ENCODE results near the gene CTIF. TPM values are rescaled to one million over a fixed set of nuclear protein-coding genes. Genes with fewer than 3 reads are reported as not detected.

CTIF gene
- polyA plus RNA-seq, 1 of the 3 experiments (the other 2 are of a cell fraction) = 47.2 TPM

- no peak for TF ChIP-seq CTCF (IDR thresholded peaks at IDR 0.05)
- no peak for TF ChIP-seq FOXM1 (IDR thresholded peaks at IDR 0.05; ENCODE audit: low read depth)
- no peak for TF ChIP-seq RXRA (IDR thresholded peaks at IDR 0.05; ENCODE audit: borderline replicate concordance, low read depth)
- no peak for TF ChIP-seq TAF1 (IDR thresholded peaks at IDR 0.05; ENCODE audit: borderline replicate concordance, low read depth, low read length)
- TF ChIP-seq RFX5 (IDR thresholded peaks at IDR 0.05; ENCODE audit: low read length) = no peak
- TF ChIP-seq SIN3A (IDR thresholded peaks at IDR 0.05; ENCODE audit: borderline replicate concordance, low read depth, low read length) = no peak
- no peak for TF ChIP-seq REST (IDR thresholded peaks at IDR 0.05; ENCODE audit: low read depth, low read length)
- TF ChIP-seq TEAD4 (IDR thresholded peaks at IDR 0.05; ENCODE audit: borderline replicate concordance, insufficient read depth) = no peak
Measured at GRCh38 chr18:48868468-48869466, 329.9 kb downstream of the CTIF start (continued).

DNA sequence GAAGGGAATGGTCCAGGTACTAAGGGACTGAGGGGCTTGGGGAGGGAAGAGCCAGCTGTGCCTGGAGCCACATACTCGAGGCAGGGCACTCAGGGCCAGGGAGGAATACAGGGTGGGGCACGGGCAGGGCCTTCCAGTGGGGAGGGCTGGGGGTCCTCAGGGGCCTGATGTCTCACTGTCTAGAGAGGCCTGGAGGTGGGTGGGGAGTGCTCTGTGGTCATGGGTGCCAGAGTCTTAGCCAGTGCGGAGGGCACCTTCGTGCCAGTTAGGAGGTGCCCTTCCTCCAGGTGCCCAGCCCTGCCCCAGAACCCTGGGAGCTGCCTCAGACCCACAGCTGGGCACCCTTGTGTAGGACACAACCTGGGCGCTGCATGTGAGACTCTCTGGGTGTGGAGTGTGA is 330.8 kb downstream of the CTIF start:
- CTCF ChIA-PET = interaction anchor here (1.1 kb wide), 1 partner anchor 8 kb away, joined by 5 read pairs; no protein-coding TSS in a partner anchor
- Histone ChIP-seq H3K79me2 (ENCODE audit: insufficient read depth) (no peaks in the 10 kb centered on the region), H4K20me1 (ENCODE audit: insufficient read depth) (no peaks in the 10 kb centered on the region), H2AFZ (ENCODE audit: low read depth) (no peak overlapping the region), H3K9me2 (no peaks in the 10 kb centered on the region), H3K9ac (no peak overlapping the region), H3K4me3 (ENCODE audit: low read depth in 2 of 2, low read length in 1 of 2) (no peak overlapping the region), H3K4me2 (no peak overlapping the region), H3K9me3 (no peaks in the 10 kb centered on the region), H3K27me3 (ENCODE audit: insufficient read depth) (no peaks in the 10 kb centered on the region), H3F3A (replicated peaks; ENCODE audit: insufficient read depth) (peaks cover 10% of the 10 kb centered on the region), H3K36me3 (replicated peaks in 1 of 2; ENCODE audit: control insufficient read depth in 1 of 2, insufficient read depth in 2 of 2, low read length in 1 of 2) (no peaks in the 10 kb centered on the region), H3K4me1 (ENCODE audit: control insufficient read depth in 1 of 2, insufficient read depth in 2 of 2, low read depth in 1 of 2, low read length in 1 of 2) (peaks cover 11 to 13% of the 10 kb centered on the region in 2 experiments; a peak in 3 of 4 replicates), H3K27ac (ENCODE audit: low read depth in 2 of 2, low read length in 1 of 2) (no peak overlapping the region)
- no peak for DNase-seq
- WGBS (ENCODE audit: low lambda C conversion rate) = 92% methylated on average over 5 of the region's 5 CpGs
- POLR2A ChIA-PET = no interaction called here
- TF ChIP-seq PBX3 (IDR thresholded peaks at IDR 0.05) (no peak), MEF2A (IDR thresholded peaks at IDR 0.05; ENCODE audit: borderline replicate concordance, low read depth) (no peak), RCOR1 (IDR thresholded peaks at IDR 0.05; ENCODE audit: low read length) (no peak), JUND (IDR thresholded peaks at IDR 0.05) (no peak), CHD2 (IDR thresholded peaks at IDR 0.05; ENCODE audit: low read length, partially characterized antibody) (no peak), TCF12 (IDR thresholded peaks at IDR 0.05) (no peak), RFX5 (IDR thresholded peaks at IDR 0.05; ENCODE audit: low read length) (no peak), RAD21 (IDR thresholded peaks at IDR 0.05; ENCODE audit: low read length) (no peak), FOXJ3 (CRISPR knock-in tag; IDR thresholded peaks at IDR 0.05) (no peak), MAX (IDR thresholded peaks at IDR 0.05; ENCODE audit: low read depth) (no peak), SIN3A (IDR thresholded peaks at IDR 0.05; ENCODE audit: borderline replicate concordance, low read depth, low read length) (no peak), CTCF (IDR thresholded peaks at IDR 0.05) (no peak), NRF1 (IDR thresholded peaks at IDR 0.05; ENCODE audit: low read depth, low read length) (no peak), ELF1 (IDR thresholded peaks at IDR 0.05) (no peak)
- TF ChIP-seq, protein P1, sequence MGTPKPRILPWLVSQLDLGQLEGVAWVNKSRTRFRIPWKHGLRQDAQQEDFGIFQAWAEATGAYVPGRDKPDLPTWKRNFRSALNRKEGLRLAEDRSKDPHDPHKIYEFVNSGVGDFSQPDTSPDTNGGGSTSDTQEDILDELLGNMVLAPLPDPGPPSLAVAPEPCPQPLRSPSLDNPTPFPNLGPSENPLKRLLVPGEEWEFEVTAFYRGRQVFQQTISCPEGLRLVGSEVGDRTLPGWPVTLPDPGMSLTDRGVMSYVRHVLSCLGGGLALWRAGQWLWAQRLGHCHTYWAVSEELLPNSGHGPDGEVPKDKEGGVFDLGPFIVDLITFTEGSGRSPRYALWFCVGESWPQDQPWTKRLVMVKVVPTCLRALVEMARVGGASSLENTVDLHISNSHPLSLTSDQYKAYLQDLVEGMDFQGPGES (IDR thresholded peaks at IDR 0.05; ENCODE audit: low read depth, low read length) = no peak

All from SK-N-SH (cell line).